Mucosa of descending colon (tissue), 3 donors: Measurements from ENCODE around the gene NMUR1. TPM values are rescaled to one million over a fixed set of nuclear protein-coding genes. Genes with fewer than 3 reads are reported as not detected.

Experiments
- ATAC-seq: fragments of 200-7000 bp; cut with Tn5 transposase; one replicate; pipeline ENCODE4 v1.9.1; 2020; ENCODE audit warnings: mild to moderate bottlenecking, moderate library complexity
- DNase-seq, 3 donors: peaks; one replicate each; pipeline ENCODE4 v3.0.0-alpha.2; 2020
- H3K36me3 ChIP-seq: fragments of 200-600 bp; one replicate; pipeline ENCODE4 v1.8.0; 2021; ENCODE audit warnings: low read depth, mild to moderate bottlenecking
- H3K4me1 ChIP-seq: fragments of 200-600 bp; one replicate; pipeline ENCODE4 v1.8.0; 2021; ENCODE audit warnings: low read depth, mild to moderate bottlenecking
- H3K4me3 ChIP-seq: fragments of 200-600 bp; one replicate; pipeline ENCODE4 v1.8.0; 2021; ENCODE audit warnings: mild to moderate bottlenecking
- H3K9me3 ChIP-seq: fragments of 200-600 bp; one replicate; pipeline ENCODE4 v1.8.0; 2021; ENCODE audit warnings: mild to moderate bottlenecking
- intact Hi-C, 2 donors: fragments of 100-400 bp; cut with DNase I in 1 of 2; cut with micrococcal nuclease in 1 of 2; formaldehyde crosslinking; loops; one replicate each; pipeline versions ENCODE4 v1.11.0 to v1.11.1; 2022; cut with DNase I, micrococcal nuclease
- total RNA-seq, 3 donors: library from RNA; stranded (reverse); fragmentation: NEBNext Ultra II Directional in 2 of 3; extraction: Animal tissue kit (Norgen Biotek cat#: 25700) in 2 of 3; gene quantifications; one replicate each; pipeline versions ENCODE4 v1.2.1 to v1.2.4, GENCODE V29; 2021 to 2023
- TF ChIP-seq, protein P1 (sequence below): fragments of 200-600 bp; IDR thresholded peaks from one replicate; pipeline ENCODE4 v1.8.0; 2022; ENCODE audit warnings: antibody characterized with exemption, mild to moderate bottlenecking
- donor health status: DM: no; HTN: no; CAD: no; lungs with moderate emphysema.
- donor health status: DM: no; HTN: no; CAD: no.
- donor health status: DM: no; HTN: yes; CAD: no.

The NMUR1 gene
- total RNA-seq, 3 donors from 2014 or later: 0.57 to 1.2 (median 0.87) TPM

DNA sequence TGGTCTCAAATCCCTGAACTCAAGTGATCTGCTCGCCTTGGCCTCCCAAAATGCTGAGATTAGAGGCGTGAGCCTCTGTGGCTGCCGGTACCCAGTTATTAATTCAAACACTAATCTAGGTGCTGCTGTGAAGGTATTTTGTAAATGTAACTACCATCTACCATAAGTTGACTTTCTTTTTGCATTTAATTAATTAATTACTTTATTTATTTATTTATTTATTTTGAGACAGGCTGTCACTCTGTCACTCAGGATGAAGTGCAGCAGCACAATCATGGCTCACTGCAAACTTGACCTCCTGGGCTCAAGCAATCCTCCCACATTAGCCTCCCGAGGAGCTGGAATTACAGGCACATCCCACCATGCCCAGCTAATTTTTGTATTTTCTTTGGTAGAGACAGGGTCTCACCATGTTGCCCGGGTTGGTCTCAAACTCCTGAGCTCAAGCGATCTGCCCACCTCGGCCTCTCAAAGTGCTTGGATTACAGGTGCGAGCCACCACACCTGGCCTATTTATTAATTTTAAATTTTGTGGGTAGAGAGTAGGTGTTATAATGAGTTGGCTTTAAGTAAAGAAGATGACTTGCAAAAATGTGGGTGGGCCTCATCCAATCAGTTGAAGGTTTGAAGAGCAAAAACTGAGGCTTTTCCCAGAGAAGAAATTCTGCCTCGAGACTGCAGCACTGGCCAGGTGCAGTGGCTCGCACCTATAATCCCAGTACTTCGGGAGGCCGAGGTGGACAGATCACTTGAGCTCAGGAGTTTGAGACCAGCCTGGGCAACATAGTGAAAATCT lies 17.3 kb upstream of the NMUR1 start:
- TF ChIP-seq, protein P1, sequence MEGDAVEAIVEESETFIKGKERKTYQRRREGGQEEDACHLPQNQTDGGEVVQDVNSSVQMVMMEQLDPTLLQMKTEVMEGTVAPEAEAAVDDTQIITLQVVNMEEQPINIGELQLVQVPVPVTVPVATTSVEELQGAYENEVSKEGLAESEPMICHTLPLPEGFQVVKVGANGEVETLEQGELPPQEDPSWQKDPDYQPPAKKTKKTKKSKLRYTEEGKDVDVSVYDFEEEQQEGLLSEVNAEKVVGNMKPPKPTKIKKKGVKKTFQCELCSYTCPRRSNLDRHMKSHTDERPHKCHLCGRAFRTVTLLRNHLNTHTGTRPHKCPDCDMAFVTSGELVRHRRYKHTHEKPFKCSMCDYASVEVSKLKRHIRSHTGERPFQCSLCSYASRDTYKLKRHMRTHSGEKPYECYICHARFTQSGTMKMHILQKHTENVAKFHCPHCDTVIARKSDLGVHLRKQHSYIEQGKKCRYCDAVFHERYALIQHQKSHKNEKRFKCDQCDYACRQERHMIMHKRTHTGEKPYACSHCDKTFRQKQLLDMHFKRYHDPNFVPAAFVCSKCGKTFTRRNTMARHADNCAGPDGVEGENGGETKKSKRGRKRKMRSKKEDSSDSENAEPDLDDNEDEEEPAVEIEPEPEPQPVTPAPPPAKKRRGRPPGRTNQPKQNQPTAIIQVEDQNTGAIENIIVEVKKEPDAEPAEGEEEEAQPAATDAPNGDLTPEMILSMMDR: no peak
- Histone ChIP-seq H3K4me1 (no peaks in the 10 kb centered on the region), H3K4me3 (no peak overlapping the region), H3K36me3 (no peaks in the 10 kb centered on the region), H3K9me3 (peaks cover 6% of the 10 kb centered on the region)
- intact Hi-C loops: no loop called here
- no peak for DNase-seq
- no peak for ATAC-seq

DNA sequence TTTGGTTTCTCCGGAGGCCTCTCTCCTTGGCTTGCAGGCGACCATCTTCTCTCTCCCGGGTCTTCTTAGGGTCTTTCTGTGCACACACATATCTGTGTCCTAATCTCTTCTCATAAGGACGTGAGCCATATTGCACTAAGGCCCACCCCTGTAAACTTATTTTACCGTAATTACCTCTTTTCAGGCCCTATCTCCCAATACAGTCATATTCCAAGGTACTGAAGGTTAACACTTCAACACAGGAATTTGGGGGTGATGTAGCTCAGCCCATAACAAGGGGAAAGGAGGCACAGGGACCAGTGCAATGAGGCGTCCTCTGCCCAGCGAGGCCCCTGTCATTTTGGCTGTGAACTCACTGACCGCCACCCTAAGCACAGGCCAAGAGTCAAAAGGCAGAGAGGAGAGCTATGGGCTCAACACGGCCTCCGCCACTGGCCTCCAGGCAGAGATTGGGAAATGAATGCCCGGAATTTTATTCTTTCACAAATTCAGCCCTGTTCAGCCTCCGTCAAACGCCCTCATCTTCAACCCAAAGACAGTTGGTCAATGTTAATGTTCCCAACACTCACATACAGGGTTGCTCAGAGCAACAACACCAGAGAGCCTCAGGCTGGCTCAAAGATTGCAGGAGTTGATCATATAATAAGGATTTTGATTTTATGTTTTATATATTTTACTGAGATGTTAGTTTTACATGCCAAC lies 15.9 kb upstream of the NMUR1 start:
- Histone ChIP-seq H3K4me1 (no peaks in the 10 kb centered on the region), H3K9me3 (peaks cover 4% of the 10 kb centered on the region), H3K4me3 (no peak overlapping the region), H3K36me3 (no peaks in the 10 kb centered on the region)
- ATAC-seq (no peak), DNase-seq (no peak)
- TF ChIP-seq, protein P1: no peak
- intact Hi-C loops: no loop called here

DNA sequence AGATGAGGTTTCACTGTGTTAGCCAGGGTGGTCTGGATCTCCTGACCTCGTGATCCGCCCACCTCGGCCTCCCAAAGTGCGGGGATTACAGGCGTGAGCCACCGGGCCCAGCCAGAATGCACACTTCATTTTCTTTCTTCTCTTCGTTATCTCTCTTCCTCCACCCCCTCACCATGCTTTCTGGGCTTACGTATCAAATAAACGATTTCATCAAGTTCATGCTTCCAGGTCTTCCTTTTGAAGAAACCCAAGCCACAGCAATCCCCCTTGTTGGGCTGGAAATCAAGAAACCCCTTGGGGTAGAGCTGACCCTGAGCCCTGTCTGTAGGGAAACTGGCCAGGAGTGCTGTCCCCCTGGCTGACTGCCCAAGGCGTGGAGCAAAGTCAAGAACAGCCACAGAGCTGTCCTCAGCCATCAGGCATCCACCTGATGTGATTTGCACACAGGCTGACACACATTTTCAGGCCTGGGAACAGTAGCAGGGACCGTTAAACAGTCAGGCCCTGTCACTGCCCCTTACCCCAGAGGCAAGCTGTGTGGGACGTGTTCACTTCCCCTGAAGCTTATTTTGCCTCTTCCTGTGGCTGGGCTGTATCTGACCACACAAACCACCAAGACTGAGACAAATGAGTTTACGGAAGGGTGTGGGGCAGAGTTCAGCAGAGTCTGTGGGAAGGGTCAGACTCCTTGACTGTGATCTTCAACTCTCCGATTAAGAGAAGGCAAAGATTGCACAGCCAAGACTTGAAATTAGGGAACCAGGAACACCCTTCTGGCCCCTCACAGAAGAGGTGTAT lies 15.1 kb upstream of the NMUR1 start:
- no peak overlapping the region for H3K4me3 ChIP-seq
- intact Hi-C loops: no loop called here
- H3K9me3 ChIP-seq: peaks cover 4% of the 10 kb centered on the region
- peak in 2 of 3 donors; percentile 42 to 61 for DNase-seq
- TF ChIP-seq, protein P1: no peak
- no peaks in the 10 kb centered on the region for H3K36me3 ChIP-seq
- ATAC-seq: peak; percentile 86
- no peaks in the 10 kb centered on the region for H3K4me1 ChIP-seq

DNA sequence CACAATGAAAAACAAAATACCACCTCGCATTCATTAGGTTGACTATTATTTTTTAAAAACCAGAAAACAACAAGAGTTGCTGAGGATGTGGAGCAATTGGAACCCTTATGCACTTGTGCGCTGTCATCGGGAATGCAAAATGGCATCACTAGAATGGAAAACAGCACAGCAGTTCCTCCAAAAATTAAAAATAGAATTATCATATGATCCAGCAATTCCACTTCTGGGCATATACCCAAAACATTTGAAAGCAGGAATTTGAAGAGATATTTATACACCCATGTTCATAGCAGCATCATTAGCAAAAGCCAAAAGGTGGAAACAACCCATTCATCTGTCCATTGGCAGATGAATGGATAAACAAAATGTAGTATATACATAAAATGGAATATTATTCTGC lies 11.9 kb upstream of the NMUR1 start:
- no peaks in the 10 kb centered on the region for H3K36me3 ChIP-seq
- H3K4me3 ChIP-seq: no peak overlapping the region
- intact Hi-C loops: no loop called here
- DNase-seq (no peak), ATAC-seq (no peak)
- peaks cover 4% of the 10 kb centered on the region for H3K9me3 ChIP-seq
- H3K4me1 ChIP-seq: no peaks in the 10 kb centered on the region
- TF ChIP-seq, protein P1: no peak

DNA sequence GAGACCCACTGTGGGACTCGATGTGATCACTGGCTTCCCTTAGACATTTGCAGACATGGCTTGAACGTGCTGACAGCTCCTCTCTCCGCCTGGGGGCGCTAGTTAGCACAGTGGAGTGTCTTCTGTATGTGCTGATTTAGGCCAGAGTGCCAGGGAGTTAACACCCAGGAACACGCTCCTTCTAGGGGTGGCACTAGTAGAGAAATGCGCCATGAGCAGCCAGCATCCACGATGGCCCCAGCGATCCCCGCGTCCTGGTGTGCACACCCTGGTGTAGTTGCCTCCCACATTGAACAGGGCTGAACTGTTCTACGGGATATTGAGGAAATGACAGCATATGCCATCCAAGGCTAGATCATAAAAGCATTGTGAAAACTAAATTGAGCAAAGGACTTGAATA lies 11.4 kb upstream of the NMUR1 start:
- Histone ChIP-seq H3K9me3 (peaks cover 4% of the 10 kb centered on the region), H3K4me1 (no peaks in the 10 kb centered on the region), H3K4me3 (no peak overlapping the region), H3K36me3 (no peaks in the 10 kb centered on the region)
- TF ChIP-seq, protein P1: no peak
- DNase-seq (no peak), ATAC-seq (peak; percentile 30)
- intact Hi-C loops: no loop called here
